ENCODE data around the gene UBQLN1. TPM values are rescaled to one million over a fixed set of nuclear protein-coding genes. Genes with fewer than 3 reads are reported as not detected.

The UBQLN1 gene
- total and polyA plus RNA-seq, 2 donors (not counting 3 experiments of a cell fraction or from before 2014, with no cell fraction given), result 66.1 to 110 TPM

DNA sequence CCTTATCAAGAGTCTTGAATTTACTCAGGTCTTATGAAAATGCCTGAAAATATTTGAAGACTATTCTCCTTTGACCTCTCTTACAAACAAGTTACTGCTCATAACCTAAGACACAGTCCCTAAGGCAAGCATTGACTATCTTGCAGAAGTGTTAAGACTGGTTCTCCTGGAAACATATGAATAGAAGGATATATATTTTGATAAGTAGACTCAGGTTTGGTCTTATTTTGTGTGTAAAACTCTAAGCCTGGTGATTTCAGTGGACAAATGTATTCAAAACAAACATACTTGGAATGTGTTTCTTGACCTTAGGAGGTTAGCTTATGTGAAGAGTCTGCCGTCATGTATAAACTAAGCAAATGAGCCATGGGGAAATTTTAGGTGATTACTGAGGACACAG lies 7.5 kb upstream of the UBQLN1 start:
- Histone ChIP-seq H3K27me3 (ENCODE audit: control insufficient read depth in 2 of 2, insufficient read depth in 2 of 2, low read length in 2 of 2) (no peaks in the 10 kb centered on the region), H2AFZ (ENCODE audit: low read depth, low read length) (no peak overlapping the region), H3K79me2 (ENCODE audit: control insufficient read depth, insufficient read depth, low read length) (no peaks in the 10 kb centered on the region), H3K4me2 (ENCODE audit: insufficient read depth, low read length) (no peak overlapping the region), H3K27ac (ENCODE audit: insufficient read depth, low read depth, low read length) (no peak overlapping the region), H3K4me3 (replicated peaks in 1 of 3; ENCODE audit: insufficient read depth in 1 of 3, low read depth in 1 of 3, low read length in 3 of 3) (no peak overlapping the region), H4K20me1 (replicated peaks; ENCODE audit: control insufficient read depth, extremely low read depth, insufficient read depth, low read length) (no peaks in the 10 kb centered on the region), H3K36me3 (ENCODE audit: control insufficient read depth in 2 of 2, extremely low read depth in 1 of 2, insufficient read depth in 2 of 2, low read length in 2 of 2) (no peaks in the 10 kb centered on the region), H3K9me1 (replicated peaks; ENCODE audit: control insufficient read depth, extremely low read depth, insufficient read depth, low read length) (no peaks in the 10 kb centered on the region), H3K9me3 (replicated peaks; ENCODE audit: control insufficient read depth, insufficient read depth, low read length) (no peaks in the 10 kb centered on the region), H3K9ac (replicated peaks; ENCODE audit: extremely low read depth, insufficient read depth, low read length) (no peak overlapping the region), H3K4me1 (ENCODE audit: control insufficient read depth, extremely low read depth, insufficient read depth, low read length) (no peaks in the 10 kb centered on the region)
- dilution Hi-C loops (cut with MboI; ENCODE audit: extremely low pct_ligation_motif_present, low sequenced_read_pairs) (no loop called here), intact Hi-C loops (cut with micrococcal nuclease) (no loop called here)
- no peak for FAIRE-seq
- CTCF ChIA-PET, result interaction anchor here (1.3 to 2.5 kb wide), 2 partner anchors 95 to 496 kb away, joined by 3 to 16 read pairs; no protein-coding TSS in a partner anchor
- no peak for DNase-seq (ENCODE audit: low read depth, low spot score)
- no TSS peak for BruUV-seq (replicated peaks)
- no peak for TF ChIP-seq GATA2 (IDR thresholded peaks at IDR 0.05; ENCODE audit: insufficient read depth, insufficient read length, low read depth, low read length)
- TF ChIP-seq JUN (IDR thresholded peaks at IDR 0.05; ENCODE audit: borderline replicate concordance, insufficient read depth, insufficient read length, low read depth), result no peak
- TF ChIP-seq, protein P1, sequence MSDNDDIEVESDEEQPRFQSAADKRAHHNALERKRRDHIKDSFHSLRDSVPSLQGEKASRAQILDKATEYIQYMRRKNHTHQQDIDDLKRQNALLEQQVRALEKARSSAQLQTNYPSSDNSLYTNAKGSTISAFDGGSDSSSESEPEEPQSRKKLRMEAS (IDR thresholded peaks at IDR 0.05; ENCODE audit: insufficient read depth, insufficient read length), result no peak
- TF ChIP-seq POLR2A (IDR thresholded peaks at IDR 0.05; ENCODE audit: low read depth, low read length), result no peak
- no peak for TF ChIP-seq MYC (IDR thresholded peaks at IDR 0.05; ENCODE audit: low read depth, low read length)
- no peak for TF ChIP-seq POLR2AphosphoS5 (IDR thresholded peaks at IDR 0.05; ENCODE audit: insufficient read depth, low read depth, low read length)
- no peak for TF ChIP-seq EZH2 (IDR thresholded peaks at IDR 0.05; ENCODE audit: borderline replicate concordance, low read depth, low read length, severe bottlenecking)
- POLR2A ChIA-PET, result no interaction called here

GRCh38 chr9:83714329-83714728 lies 6.6 kb upstream of the UBQLN1 start:
- dilution Hi-C loops (cut with MboI; ENCODE audit: extremely low pct_ligation_motif_present, low sequenced_read_pairs) (no loop called here), intact Hi-C loops (cut with micrococcal nuclease) (loop anchor here (1.0 kb wide), 1 partner anchor 94 kb away; no protein-coding TSS in a partner anchor)
- Histone ChIP-seq H3K27me3 (ENCODE audit: control insufficient read depth in 2 of 2, insufficient read depth in 2 of 2, low read length in 2 of 2) (no peaks in the 10 kb centered on the region), H3K36me3 (ENCODE audit: control insufficient read depth in 2 of 2, extremely low read depth in 1 of 2, insufficient read depth in 2 of 2, low read length in 2 of 2) (no peaks in the 10 kb centered on the region), H3K79me2 (ENCODE audit: control insufficient read depth, insufficient read depth, low read length) (no peaks in the 10 kb centered on the region), H3K27ac (ENCODE audit: insufficient read depth, low read depth, low read length) (no peak overlapping the region), H3K9me3 (replicated peaks; ENCODE audit: control insufficient read depth, insufficient read depth, low read length) (no peaks in the 10 kb centered on the region), H3K9me1 (replicated peaks; ENCODE audit: control insufficient read depth, extremely low read depth, insufficient read depth, low read length) (no peaks in the 10 kb centered on the region), H4K20me1 (replicated peaks; ENCODE audit: control insufficient read depth, extremely low read depth, insufficient read depth, low read length) (no peaks in the 10 kb centered on the region), H3K4me1 (ENCODE audit: control insufficient read depth, extremely low read depth, insufficient read depth, low read length) (no peaks in the 10 kb centered on the region), H3K9ac (replicated peaks; ENCODE audit: extremely low read depth, insufficient read depth, low read length) (no peak overlapping the region), H2AFZ (ENCODE audit: low read depth, low read length) (no peak overlapping the region), H3K4me2 (ENCODE audit: insufficient read depth, low read length) (no peak overlapping the region), H3K4me3 (replicated peaks in 1 of 3; ENCODE audit: insufficient read depth in 1 of 3, low read depth in 1 of 3, low read length in 3 of 3) (no peak overlapping the region)
- no peak for TF ChIP-seq POLR2AphosphoS5 (IDR thresholded peaks at IDR 0.05; ENCODE audit: insufficient read depth, low read depth, low read length)
- TF ChIP-seq, protein P2, sequence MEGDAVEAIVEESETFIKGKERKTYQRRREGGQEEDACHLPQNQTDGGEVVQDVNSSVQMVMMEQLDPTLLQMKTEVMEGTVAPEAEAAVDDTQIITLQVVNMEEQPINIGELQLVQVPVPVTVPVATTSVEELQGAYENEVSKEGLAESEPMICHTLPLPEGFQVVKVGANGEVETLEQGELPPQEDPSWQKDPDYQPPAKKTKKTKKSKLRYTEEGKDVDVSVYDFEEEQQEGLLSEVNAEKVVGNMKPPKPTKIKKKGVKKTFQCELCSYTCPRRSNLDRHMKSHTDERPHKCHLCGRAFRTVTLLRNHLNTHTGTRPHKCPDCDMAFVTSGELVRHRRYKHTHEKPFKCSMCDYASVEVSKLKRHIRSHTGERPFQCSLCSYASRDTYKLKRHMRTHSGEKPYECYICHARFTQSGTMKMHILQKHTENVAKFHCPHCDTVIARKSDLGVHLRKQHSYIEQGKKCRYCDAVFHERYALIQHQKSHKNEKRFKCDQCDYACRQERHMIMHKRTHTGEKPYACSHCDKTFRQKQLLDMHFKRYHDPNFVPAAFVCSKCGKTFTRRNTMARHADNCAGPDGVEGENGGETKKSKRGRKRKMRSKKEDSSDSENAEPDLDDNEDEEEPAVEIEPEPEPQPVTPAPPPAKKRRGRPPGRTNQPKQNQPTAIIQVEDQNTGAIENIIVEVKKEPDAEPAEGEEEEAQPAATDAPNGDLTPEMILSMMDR (IDR thresholded peaks at IDR 0.05; ENCODE audit: extremely low read depth in 1 of 2, insufficient read depth in 1 of 2, low read depth in 1 of 2, low read length in 2 of 2), result peak; percentile 14 to 38
- DNase-seq (ENCODE audit: low read depth, low spot score) (peak; percentile 38), FAIRE-seq (no peak)
- CTCF ChIA-PET, result interaction anchor here (2.5 kb wide), 1 partner anchor 94 kb away, joined by 16 read pairs; no protein-coding TSS in a partner anchor
- BruUV-seq (replicated peaks), result no TSS peak
- POLR2A ChIA-PET, result no interaction called here
